Body of pancreas (tissue), 4 donors: ENCODE data around the gene LRRC10B.

Experiments used
- CTCF ChIP-seq, 7 experiments: fragments of 450-650 bp in 4 of 7; fragments of 200-600 bp in 3 of 7; sonication (generic) in 3 of 7; IDR thresholded peaks; one replicate each; pipeline ENCODE4 v1.5.1; 2016 to 2019; ENCODE audit warnings: antibody characterized with exemption in 7 of 7
- POLR2A ChIP-seq, 3 donors: fragments of 450-650 bp; IDR thresholded peaks; one replicate each; pipeline ENCODE4 v1.6.1; 2016; ENCODE audit warnings: antibody characterized with exemption in 3 of 3, mild to moderate bottlenecking in 2 of 3

GRCh38 chr11:61529537-61530225 lies 21.1 kb downstream of the LRRC10B start:
- no peak for TF ChIP-seq CTCF (IDR thresholded peaks at IDR 0.05)
- TF ChIP-seq POLR2A (IDR thresholded peaks at IDR 0.05), result no peak
